Liver (tissue), 9 donors: Measurements from ENCODE around the gene TMEM272. TPM values are rescaled to one million over a fixed set of nuclear protein-coding genes. Genes with fewer than 3 reads are reported as not detected.

ENCODE experiments used
- DNase-seq: peaks from one replicate; pipeline ENCODE4 v3.0.0-alpha.2; 2017; ENCODE audit warnings: low spot score
- H3K27ac ChIP-seq, 2 donors: one replicate each; pipeline ENCODE4 v1.7.0; 2013; ENCODE audit warnings: inconsistent platforms in 2 of 2, low read length in 2 of 2, control low read depth in 1 of 2, low read depth in 1 of 2, mild to moderate bottlenecking in 1 of 2
- H3K27me3 ChIP-seq, 4 donors: one replicate each; pipeline versions ENCODE4 v1.6.1 to v1.7.0; 2013; ENCODE audit warnings: low read length in 3 of 4, inconsistent platforms in 1 of 4, mild to moderate bottlenecking in 1 of 4, moderate library complexity in 1 of 4; ENCODE audit not compliant: control insufficient read depth in 4 of 4, insufficient read depth in 4 of 4
- H3K36me3 ChIP-seq, 4 donors: one replicate each; pipeline versions ENCODE4 v1.6.1 to v1.7.0; 2013; ENCODE audit warnings: low read length in 3 of 4, mild to moderate bottlenecking in 3 of 4, low read depth in 1 of 4, moderate library complexity in 1 of 4; ENCODE audit not compliant: control insufficient read depth in 4 of 4, insufficient read depth in 3 of 4
- H3K4me1 ChIP-seq, 4 donors: one replicate each; pipeline versions ENCODE4 v1.6.1 to v1.7.0; 2013; ENCODE audit warnings: low read length in 3 of 4, mild to moderate bottlenecking in 3 of 4, moderate library complexity in 1 of 4; ENCODE audit not compliant: control insufficient read depth in 4 of 4, insufficient read depth in 4 of 4
- H3K4me3 ChIP-seq, 3 donors: one replicate each; pipeline versions ENCODE4 v1.6.1 to v1.7.0; 2013; ENCODE audit warnings: low read length in 3 of 3, control low read depth in 1 of 3, low read depth in 1 of 3, mild to moderate bottlenecking in 1 of 3
- H3K9ac ChIP-seq, 2 donors: one replicate each; pipeline ENCODE4 v1.7.0; 2013; ENCODE audit warnings: low read length in 2 of 2, mild to moderate bottlenecking in 2 of 2, moderate library complexity in 2 of 2, control low read depth in 1 of 2, low read depth in 1 of 2
- H3K9me3 ChIP-seq, 4 donors: one replicate each; pipeline versions ENCODE4 v1.6.1 to v1.7.0; 2013; ENCODE audit warnings: low read length in 3 of 4; ENCODE audit not compliant: control insufficient read depth in 4 of 4
- ATF3 ChIP-seq: IDR thresholded peaks from 2 replicates; pipeline ENCODE4 v1.6.1; 2016; ENCODE audit warnings: antibody characterized with exemption
- CTCF ChIP-seq: fragments of 150-350 bp; IDR thresholded peaks from 2 replicates; pipeline ENCODE4 v1.5.1; 2017; ENCODE audit warnings: improper control_type of control experiment, low read depth, low read length; ENCODE audit not compliant: missing input control
- EGR1 ChIP-seq, 2 donors: IDR thresholded peaks; 2 replicates each; pipeline ENCODE4 v1.6.1; 2016 to 2018; ENCODE audit warnings: antibody characterized with exemption in 2 of 2, low read depth in 2 of 2
- FOXA1 ChIP-seq: IDR thresholded peaks from 2 replicates; pipeline ENCODE4 v1.6.1; 2016; ENCODE audit warnings: antibody characterized with exemption
- FOXA2 ChIP-seq: IDR thresholded peaks from 2 replicates; pipeline ENCODE4 v1.6.1; 2016; ENCODE audit warnings: antibody characterized with exemption
- GABPA ChIP-seq, 2 donors: IDR thresholded peaks in 1 of 2; conservative IDR thresholded peaks in 1 of 2; 2 replicates each; pipeline ENCODE4 v1.6.1; 2016; ENCODE audit warnings: antibody characterized with exemption in 2 of 2, mild to moderate bottlenecking in 1 of 2, moderate library complexity in 1 of 2
- HNF4A ChIP-seq, 2 donors: conservative IDR thresholded peaks; 2 replicates each; pipeline ENCODE4 v1.6.1; 2016; ENCODE audit warnings: antibody characterized with exemption in 2 of 2, mild to moderate bottlenecking in 2 of 2
- JUND ChIP-seq, 2 donors: IDR thresholded peaks; 2 replicates each; pipeline ENCODE4 v1.6.1; 2016; ENCODE audit warnings: antibody characterized with exemption in 2 of 2
- NR2F2 ChIP-seq: IDR thresholded peaks from 2 replicates; pipeline ENCODE4 v1.6.1; 2016; ENCODE audit warnings: antibody characterized with exemption
- RAD21 ChIP-seq, 2 donors: IDR thresholded peaks; 2 replicates each; pipeline ENCODE4 v1.6.1; 2016; ENCODE audit warnings: antibody characterized with exemption in 2 of 2, mild to moderate bottlenecking in 2 of 2
- REST ChIP-seq: IDR thresholded peaks from 2 replicates; pipeline ENCODE4 v1.6.1; 2016; ENCODE audit warnings: antibody characterized with exemption, mild to moderate bottlenecking
- RXRA ChIP-seq, 2 donors: IDR thresholded peaks; 2 replicates each; pipeline ENCODE4 v1.6.1; 2017 to 2018; ENCODE audit warnings: antibody characterized with exemption in 2 of 2, mild to moderate bottlenecking in 1 of 2
- YY1 ChIP-seq: IDR thresholded peaks from 2 replicates; pipeline ENCODE4 v1.6.1; 2016; ENCODE audit warnings: antibody characterized with exemption, mild to moderate bottlenecking
- ZBTB33 ChIP-seq: IDR thresholded peaks from 2 replicates; pipeline ENCODE4 v1.6.1; 2016; ENCODE audit warnings: antibody characterized with exemption
- WGBS: extraction: QIAGEN DNeasy Blood & Tissue Kit; methylation state at CpG from one replicate; pipeline ENCODE4 v1.1.7; 2013; 5-methylcytosine and 5-hydroxymethylcytosine counted together
- polyA plus RNA-seq, 2 donors: library from polyadenylated mRNA; stranded (reverse) in 1 of 2; unstranded in 1 of 2; fragments of 200-250 nt in 1 of 2; fragments of >200 nt in 1 of 2; fragmentation: Nextera tagmentation in 1 of 2; extraction: Ambion mirVana in 1 of 2; gene quantifications; one replicate each; pipeline versions ENCODE4 v1.2.1 to v1.2.3, GENCODE V29; 2013 to 2015
- total RNA-seq, 2 donors: library from RNA; depleted of rRNA; stranded (reverse); fragments of >200 nt; gene quantifications; one replicate each; pipeline ENCODE4 v1.2.3, GENCODE V29; 2014
- donor health status: healthy.
- donor health status: healthy.
- donor health status: healthy.
- donor health status: healthy.
- donor health status: healthy.

The TMEM272 gene
- total and polyA plus RNA-seq, 4 donors: 0.02 to 0.42 (median 0.10) TPM

- H3K27ac ChIP-seq: no peak overlapping the region
- H3K27me3 ChIP-seq: no peaks in the 10 kb centered on the region
- peaks cover 0 to 2% (median under 1%) of the 10 kb centered on the region in 4 donors for H3K36me3 ChIP-seq
- TF ChIP-seq NR2F2 (no peak), HNF4A (conservative IDR thresholded peaks at IDR 0.05) (no peak)
- H3K4me1 ChIP-seq: no peaks in the 10 kb centered on the region
- H3K9ac ChIP-seq: no peak overlapping the region
- WGBS: 91% methylated on average over 1 of the region's 1 CpG
- no peak for DNase-seq
- no peak overlapping the region for H3K4me3 ChIP-seq
- peaks cover 0 to 1% (median 0%) of the 10 kb centered on the region in 4 donors for H3K9me3 ChIP-seq
Measured at GRCh38 chr13:51881296-51881695, 36.3 kb upstream of the TMEM272 start.

GRCh38 chr13:51879133-51879532 is 34.2 kb upstream of the TMEM272 start:
- Histone ChIP-seq H3K4me3 (no peak overlapping the region), H3K27me3 (no peaks in the 10 kb centered on the region), H3K36me3 (peaks cover 0 to 2% (median under 1%) of the 10 kb centered on the region in 4 donors), H3K9ac (no peak overlapping the region), H3K9me3 (peaks cover 0 to 1% (median 0%) of the 10 kb centered on the region in 4 donors), H3K27ac (no peak overlapping the region), H3K4me1 (no peaks in the 10 kb centered on the region)
- 90% methylated on average over 4 of the region's 4 CpGs for WGBS
- TF ChIP-seq YY1: no peak
- no peak for TF ChIP-seq JUND (IDR thresholded peaks at IDR 0.05)
- no peak for DNase-seq

- no peaks in the 10 kb centered on the region for H3K27me3 ChIP-seq
- no peak overlapping the region for H3K27ac ChIP-seq
- no peak overlapping the region for H3K9ac ChIP-seq
- no peaks in the 10 kb centered on the region for H3K9me3 ChIP-seq
- TF ChIP-seq EGR1 (IDR thresholded peaks at IDR 0.05; ENCODE audit: low read depth in 2 of 2): no peak
- no peak for TF ChIP-seq RAD21 (IDR thresholded peaks at IDR 0.05)
- TF ChIP-seq NR2F2: no peak
- TF ChIP-seq FOXA2: no peak
- TF ChIP-seq CTCF: no peak
- no peak for TF ChIP-seq FOXA1
- no peak for TF ChIP-seq YY1
- no peak for TF ChIP-seq HNF4A (conservative IDR thresholded peaks at IDR 0.05)
- no peak for TF ChIP-seq JUND (IDR thresholded peaks at IDR 0.05)
- no peak for TF ChIP-seq GABPA (IDR thresholded peaks at IDR 0.05 in 1 of 2, conservative IDR thresholded peaks at IDR 0.05 in 1 of 2)
- no peak for TF ChIP-seq ZBTB33
- TF ChIP-seq REST: no peak
- no peak for TF ChIP-seq RXRA (IDR thresholded peaks at IDR 0.05)
- no peak for TF ChIP-seq ATF3
- peaks cover 0 to 2% (median 0%) of the 10 kb centered on the region in 4 donors for H3K36me3 ChIP-seq
- DNase-seq: no peak
- H3K4me3 ChIP-seq: no peak overlapping the region
- 94% methylated on average over 11 of the region's 11 CpGs for WGBS
- H3K4me1 ChIP-seq: no peaks in the 10 kb centered on the region
Measured at GRCh38 chr13:51874651-51875050, 29.7 kb upstream of the TMEM272 start.
